Body of pancreas (tissue), 4 donors: Measurements from ENCODE around the gene KIF3C. TPM values are rescaled to one million over a fixed set of nuclear protein-coding genes. Genes with fewer than 3 reads are reported as not detected.

Source experiments
- ATAC-seq: fragments of 150-250 bp; one replicate; pipeline ENCODE4 v1.9.1; 2016
- DNase-seq, 4 donors: peaks; one replicate each; pipeline ENCODE4 v3.0.0-alpha.2; 2019
- H3K27ac ChIP-seq, 4 donors: fragments of 200-600 bp; sonication (generic); 1 replicate in 3 of 4; 2 replicates in 1 of 4; pipeline versions ENCODE4 v1.5.1 to v1.6.1; 2016 to 2019; ENCODE audit warnings: mild to moderate bottlenecking in 1 of 4, mixed read lengths in 1 of 4, moderate library complexity in 1 of 4
- H3K27me3 ChIP-seq, 2 donors: fragments of 200-600 bp; sonication (generic); one replicate each; pipeline ENCODE4 v1.6.0; 2016; ENCODE audit warnings: mild to moderate bottlenecking in 1 of 2
- H3K36me3 ChIP-seq, 2 donors: fragments of 200-600 bp; sonication (generic); replicated peaks in 1 of 2; 2 replicates each; pipeline ENCODE4 v1.5.1; 2016; ENCODE audit warnings: low read depth in 2 of 2; ENCODE audit not compliant: insufficient read depth in 1 of 2
- H3K4me1 ChIP-seq: fragments of 200-600 bp; sonication (generic); one replicate; pipeline ENCODE4 v1.6.0; 2016
- H3K4me3 ChIP-seq, 2 donors: fragments of 200-600 bp; sonication (generic); 1 replicate in 1 of 2; 2 replicates in 1 of 2; pipeline ENCODE4 v1.5.1; 2016 to 2019
- H3K9me3 ChIP-seq, 3 donors: fragments of 200-600 bp; sonication (generic); 1 replicate in 2 of 3; 2 replicates in 1 of 3; pipeline ENCODE4 v1.5.1; 2016
- POLR2A ChIP-seq, 3 donors: fragments of 450-650 bp; IDR thresholded peaks; one replicate each; pipeline ENCODE4 v1.6.1; 2016; ENCODE audit warnings: antibody characterized with exemption in 3 of 3, mild to moderate bottlenecking in 2 of 3
- WGBS, 2 donors: methylation state at CpG; one replicate each; pipeline ENCODE4 v1.1.5; 2017; 5-methylcytosine and 5-hydroxymethylcytosine counted together
- intact Hi-C: fragments of 100-400 bp; cut with DNase I; formaldehyde crosslinking; loops from one replicate; pipeline ENCODE4 v1.15.1; 2023
- total RNA-seq, 2 donors: library from RNA; depleted of rRNA; stranded (reverse); fragments of >200 nt; gene quantifications; one replicate each; pipeline ENCODE4 v1.1.0, GENCODE V29; 2016
- TF ChIP-seq, protein P1 (sequence below), 7 experiments: fragments of 450-650 bp in 4 of 7; fragments of 200-600 bp in 3 of 7; sonication (generic) in 3 of 7; IDR thresholded peaks; one replicate each; pipeline ENCODE4 v1.5.1; 2016 to 2019; ENCODE audit warnings: antibody characterized with exemption in 7 of 7

Gene KIF3C
- total RNA-seq, 2 donors from 2014 or later: 0.99 to 3.1 TPM

DNA sequence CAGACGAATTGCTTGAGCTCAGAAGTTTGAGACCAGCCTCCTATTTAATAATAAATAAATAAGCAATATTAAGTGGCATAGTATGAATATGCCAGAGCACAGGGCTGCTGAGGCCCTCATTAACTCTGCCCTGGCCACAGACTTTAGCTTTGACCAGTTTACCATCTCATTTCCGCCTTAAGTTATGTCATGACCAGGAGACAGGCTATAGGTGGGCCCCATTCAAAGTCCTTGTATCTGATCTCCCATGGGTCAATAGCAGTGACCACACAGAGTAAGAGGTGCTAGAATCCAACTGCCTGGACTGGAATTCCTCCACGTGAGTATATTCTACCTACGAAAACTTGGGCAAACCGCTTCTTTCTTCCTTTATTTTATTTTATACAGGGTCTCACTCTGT, 90.6 kb downstream of the KIF3C start:
- WGBS, 2 donors: 72 to 75% methylated on average over 5 of the region's 5 CpGs
- intact Hi-C loops: no loop called here
- no peak for ATAC-seq

DNA sequence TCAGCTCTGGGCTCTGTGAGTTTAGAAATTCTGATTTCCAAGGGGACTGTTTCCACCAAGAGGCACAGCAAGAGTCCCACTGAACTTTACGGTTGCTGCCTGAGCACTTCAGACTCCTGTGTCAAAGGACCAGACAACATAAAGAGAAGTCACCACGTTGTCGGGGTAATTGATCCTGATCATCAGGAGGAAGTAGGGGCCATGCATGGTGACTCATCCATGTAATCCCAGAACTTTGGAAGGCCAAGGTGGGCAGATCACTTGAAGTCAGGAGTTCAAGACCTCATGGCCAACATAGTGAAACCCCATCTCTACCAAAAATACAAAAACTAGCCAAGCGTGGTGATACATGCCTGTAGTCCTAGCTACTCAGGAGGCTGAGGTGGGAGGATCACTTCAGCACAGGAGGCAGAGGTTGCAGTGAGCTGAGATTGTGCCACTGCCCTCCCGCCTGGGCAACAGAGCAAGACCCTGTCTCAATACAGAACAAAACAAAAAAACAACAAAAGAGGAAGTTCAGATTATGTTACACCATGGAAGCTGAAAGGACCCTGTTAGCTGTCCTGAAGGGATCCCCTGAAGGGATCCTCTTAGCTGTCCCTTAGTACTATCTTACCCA, 94.6 kb downstream of the KIF3C start:
- WGBS, 2 donors: 83 to 89% methylated on average over 5 of the region's 5 CpGs
- DNase-seq: no peak
- TF ChIP-seq, protein P1, sequence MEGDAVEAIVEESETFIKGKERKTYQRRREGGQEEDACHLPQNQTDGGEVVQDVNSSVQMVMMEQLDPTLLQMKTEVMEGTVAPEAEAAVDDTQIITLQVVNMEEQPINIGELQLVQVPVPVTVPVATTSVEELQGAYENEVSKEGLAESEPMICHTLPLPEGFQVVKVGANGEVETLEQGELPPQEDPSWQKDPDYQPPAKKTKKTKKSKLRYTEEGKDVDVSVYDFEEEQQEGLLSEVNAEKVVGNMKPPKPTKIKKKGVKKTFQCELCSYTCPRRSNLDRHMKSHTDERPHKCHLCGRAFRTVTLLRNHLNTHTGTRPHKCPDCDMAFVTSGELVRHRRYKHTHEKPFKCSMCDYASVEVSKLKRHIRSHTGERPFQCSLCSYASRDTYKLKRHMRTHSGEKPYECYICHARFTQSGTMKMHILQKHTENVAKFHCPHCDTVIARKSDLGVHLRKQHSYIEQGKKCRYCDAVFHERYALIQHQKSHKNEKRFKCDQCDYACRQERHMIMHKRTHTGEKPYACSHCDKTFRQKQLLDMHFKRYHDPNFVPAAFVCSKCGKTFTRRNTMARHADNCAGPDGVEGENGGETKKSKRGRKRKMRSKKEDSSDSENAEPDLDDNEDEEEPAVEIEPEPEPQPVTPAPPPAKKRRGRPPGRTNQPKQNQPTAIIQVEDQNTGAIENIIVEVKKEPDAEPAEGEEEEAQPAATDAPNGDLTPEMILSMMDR (IDR thresholded peaks at IDR 0.05): no peak
- no peak for TF ChIP-seq POLR2A (IDR thresholded peaks at IDR 0.05)
- Histone ChIP-seq H3K9me3 (no peaks in the 10 kb centered on the region), H3K27ac (no peak overlapping the region), H3K4me1 (no peaks in the 10 kb centered on the region), H3K36me3 (no peaks in the 10 kb centered on the region), H3K4me3 (no peak overlapping the region), H3K27me3 (no peaks in the 10 kb centered on the region)
- no peak for ATAC-seq
- intact Hi-C loops: no loop called here

More for the DNA sequence above, 90.6 kb downstream of the KIF3C start:
- Histone ChIP-seq H3K27me3 (no peaks in the 10 kb centered on the region), H3K27ac (no peak overlapping the region), H3K36me3 (no peaks in the 10 kb centered on the region), H3K9me3 (no peaks in the 10 kb centered on the region), H3K4me1 (no peaks in the 10 kb centered on the region), H3K4me3 (no peak overlapping the region)
- no peak for TF ChIP-seq POLR2A (IDR thresholded peaks at IDR 0.05)
- TF ChIP-seq, protein P1 (IDR thresholded peaks at IDR 0.05): no peak
- DNase-seq: no peak

DNA sequence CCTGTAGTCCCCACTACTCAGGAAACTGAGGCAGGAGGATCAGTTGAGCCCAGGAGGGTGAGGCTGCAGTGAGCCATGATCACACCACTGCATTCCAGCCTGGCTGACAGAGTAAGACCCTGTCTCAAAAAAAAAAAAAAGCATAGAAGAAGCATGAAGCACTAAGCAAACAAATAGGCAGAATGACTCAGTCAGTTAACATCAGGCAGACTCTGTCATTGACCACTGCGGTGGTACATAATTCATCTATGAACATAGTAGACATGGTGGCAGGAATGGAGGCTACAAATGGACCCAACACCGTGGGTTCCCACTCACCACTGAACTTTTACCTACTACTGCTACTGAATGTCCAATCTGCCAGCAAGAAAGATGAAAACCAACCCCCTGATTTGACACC, 96.4 kb downstream of the KIF3C start:
- Histone ChIP-seq H3K27ac (no peak overlapping the region), H3K27me3 (no peaks in the 10 kb centered on the region), H3K4me1 (no peaks in the 10 kb centered on the region), H3K9me3 (no peaks in the 10 kb centered on the region), H3K36me3 (no peaks in the 10 kb centered on the region), H3K4me3 (no peak overlapping the region)
- DNase-seq (no peak), ATAC-seq (no peak)
- TF ChIP-seq POLR2A (IDR thresholded peaks at IDR 0.05): no peak
- TF ChIP-seq, protein P1 (IDR thresholded peaks at IDR 0.05): no peak
- 85 to 95% methylated on average over 2 of the region's 2 CpGs for WGBS, 2 donors
- intact Hi-C loops: no loop called here

DNA sequence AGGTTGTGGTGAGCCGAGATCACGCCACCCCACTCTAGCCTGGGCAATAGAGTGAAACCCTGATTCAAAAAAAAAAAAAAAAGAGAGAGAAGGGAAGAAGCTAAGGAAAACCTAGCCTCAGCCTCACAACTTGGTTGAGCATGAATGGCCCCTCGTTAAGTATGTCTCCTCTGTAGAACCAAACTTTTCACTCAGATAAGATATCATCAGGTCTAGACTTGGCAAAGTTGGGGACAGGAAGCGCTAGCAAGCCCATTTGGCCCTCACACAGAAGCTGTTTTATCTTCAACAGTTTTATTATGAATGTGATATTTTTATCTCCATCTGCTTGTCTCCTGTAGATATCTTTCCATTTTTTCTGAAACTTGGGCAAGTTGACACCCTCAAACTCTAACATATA, 100.5 kb downstream of the KIF3C start:
- Histone ChIP-seq H3K4me3 (no peak overlapping the region), H3K27ac (no peak overlapping the region), H3K4me1 (peaks cover 9% of the 10 kb centered on the region), H3K36me3 (no peaks in the 10 kb centered on the region), H3K9me3 (no peaks in the 10 kb centered on the region), H3K27me3 (no peaks in the 10 kb centered on the region)
- WGBS, 2 donors: 69 to 71% methylated on average over 4 of the region's 4 CpGs
- TF ChIP-seq, protein P1 (IDR thresholded peaks at IDR 0.05): no peak
- TF ChIP-seq POLR2A (IDR thresholded peaks at IDR 0.05): no peak
- no peak for ATAC-seq
- intact Hi-C loops: no loop called here
- DNase-seq: no peak

DNA sequence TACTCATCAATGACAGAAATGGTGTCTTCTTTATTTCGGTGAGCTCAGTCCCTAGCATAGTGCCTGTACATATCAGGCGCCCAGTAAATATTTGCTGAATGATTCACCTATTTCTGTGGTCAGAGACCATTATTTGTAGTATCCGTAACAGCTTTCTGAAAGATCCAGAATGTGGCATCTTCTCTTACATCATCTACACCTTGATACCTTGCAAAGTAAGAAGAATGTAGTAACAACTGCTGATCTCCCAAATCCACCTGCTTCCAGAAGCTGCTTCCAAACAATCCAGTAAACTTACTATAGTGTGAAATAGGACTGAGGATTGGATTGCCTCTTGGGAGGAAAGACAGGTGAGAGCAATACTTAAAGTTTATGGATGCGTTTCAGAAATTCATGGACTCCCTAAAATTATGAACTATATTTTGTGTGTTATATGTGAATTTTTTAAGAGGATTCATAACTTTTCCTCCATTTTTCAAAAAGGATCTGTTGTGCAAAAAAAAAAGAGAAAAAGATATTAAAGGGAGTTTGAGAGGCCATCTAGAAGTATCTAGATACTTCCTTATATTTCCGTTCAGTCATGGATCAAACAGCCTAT, 103.1 kb downstream of the KIF3C start:
- H3K36me3 ChIP-seq: no peaks in the 10 kb centered on the region
- ATAC-seq: no peak
- intact Hi-C loops: no loop called here
- no peak overlapping the region for H3K4me3 ChIP-seq
- 68 to 73% methylated on average over 5 of the region's 5 CpGs for WGBS, 2 donors
- H3K27ac ChIP-seq: peak overlapping the region; percentile 65 to 96 (median 76)
- peaks cover 18% of the 10 kb centered on the region for H3K4me1 ChIP-seq
- no peaks in the 10 kb centered on the region for H3K9me3 ChIP-seq
- DNase-seq: no peak
- TF ChIP-seq POLR2A (IDR thresholded peaks at IDR 0.05): no peak
- TF ChIP-seq, protein P1 (IDR thresholded peaks at IDR 0.05): no peak
- no peaks in the 10 kb centered on the region for H3K27me3 ChIP-seq
